ENCODE results near the gene LRRC37A3. TPM values are rescaled to one million over a fixed set of nuclear protein-coding genes. Genes with fewer than 3 reads are reported as not detected.
"Not testable (repeated sequence)": the region's sequence is repeated elsewhere in the genome, so short reads cannot be mapped to it uniquely, and the experiment has no call there.

Gene LRRC37A3
- polyA plus RNA-seq (ENCODE audit: insufficient read length in 12 of 12): 10 to 100 TPM in 6 of 12 donors, 1 to 10 TPM in 5, not detected in 1; 6.2 to 29.3 (median 12.1) TPM
- long read RNA-seq, donor 1: 0 reads
- long read RNA-seq, donor 2: 0 reads
- long read RNA-seq, donor 3: 0 reads
- long read RNA-seq, donor 4: 0 reads
- long read RNA-seq, donor 5: 0 reads
- long read RNA-seq, donor 6: 0 reads
- long read RNA-seq, donor 7: 0 reads
- long read RNA-seq, donor 8, partial matches to known transcripts: 0 of 1 reads
- long read RNA-seq, donor 8, other reads (novel, unspliced or antisense): 0 of 1 reads
- long read RNA-seq, donor 9: 0 reads
- long read RNA-seq, donor 10: 0 reads
- long read RNA-seq, donor 11: 0 reads

GRCh38 chr17:64919289-64920025 is at the start of gene LRRC37A3:
TSS of gene LRRC37A3 (minus strand) at chr17:64919478. CDS start at chr17:64897257, 22,221 bp downstream.
- DNase-seq: peak; percentile 95

DNA sequence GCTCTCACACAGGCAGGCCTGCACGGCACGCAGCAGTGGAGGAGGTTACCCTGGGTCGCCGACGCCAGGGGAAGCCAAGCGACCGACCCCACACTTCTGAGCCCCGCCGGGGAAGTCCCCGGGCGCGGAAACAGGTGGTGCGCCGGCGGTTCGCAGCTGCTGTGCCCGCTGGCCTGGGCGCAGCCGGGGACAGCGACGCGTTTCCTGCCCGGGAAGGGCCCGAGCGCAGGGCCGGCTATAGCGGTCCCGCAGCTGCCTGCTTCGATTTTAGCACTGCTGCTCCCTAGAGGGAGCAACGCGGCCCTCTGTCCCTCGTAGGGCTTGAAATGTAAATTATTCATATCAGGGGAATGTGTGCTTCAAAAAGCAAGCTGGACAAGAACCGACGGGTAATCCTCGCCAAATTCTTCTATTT is 46.6 kb upstream of the LRRC37A3 start:
- DNase-seq: not testable (repeated sequence)

DNA sequence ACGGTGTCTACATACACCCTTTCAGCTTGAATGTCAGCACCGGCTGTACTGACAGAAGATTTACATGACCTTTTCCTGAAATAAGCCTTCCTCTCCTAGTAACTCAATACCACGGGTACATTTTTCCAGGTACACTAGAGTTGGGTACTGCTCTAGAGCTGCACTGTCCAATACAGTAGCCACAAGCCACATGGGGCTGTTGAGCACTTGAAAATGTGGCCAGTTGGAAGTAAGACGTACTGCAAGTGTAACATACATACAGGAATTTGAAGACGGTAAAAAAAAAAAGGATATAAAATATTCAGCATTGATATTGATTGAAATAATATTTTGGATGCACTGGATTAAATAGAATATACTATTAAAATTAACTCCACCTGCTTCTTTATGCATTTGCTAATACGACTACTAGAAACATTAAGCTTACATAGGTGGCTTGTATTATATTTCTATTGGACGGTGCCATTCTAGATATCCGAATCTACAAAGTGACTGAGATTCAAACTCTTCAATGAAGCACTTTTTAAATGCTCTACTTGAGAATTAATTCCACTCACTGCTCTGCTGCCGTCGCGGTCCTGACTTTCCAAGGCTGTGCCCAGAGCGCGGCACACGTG is 46.1 kb upstream of the LRRC37A3 start:
- DNase-seq: not testable (repeated sequence)

GRCh38 chr17:64964796-64965195 is 45.5 kb upstream of the LRRC37A3 start:
- no peak for DNase-seq

- DNase-seq: not testable (repeated sequence)
Observed at GRCh38 chr17:64963814-64964213, 44.5 kb upstream of the LRRC37A3 start.

GRCh38 chr17:64961563-64962378 is 42.5 kb upstream of the LRRC37A3 start:
- not testable (repeated sequence) for DNase-seq

DNA sequence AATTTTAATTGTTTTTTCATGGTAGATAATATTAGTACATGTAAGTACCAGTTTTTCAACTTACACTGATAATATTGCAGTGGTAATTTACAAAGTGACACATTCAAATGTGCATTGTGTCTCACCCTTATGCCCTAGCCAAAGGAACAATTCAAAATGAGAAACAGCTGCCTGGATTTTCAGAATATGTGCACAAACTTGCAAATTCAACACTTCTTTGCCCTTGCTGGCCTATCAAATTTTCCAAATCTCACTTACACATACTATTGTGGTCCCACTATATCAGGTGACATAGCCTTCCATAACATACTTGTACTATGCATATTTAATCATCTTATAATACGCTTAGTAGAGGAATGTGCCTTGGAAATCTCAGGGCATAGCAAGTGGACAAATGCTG is 32.6 kb upstream of the LRRC37A3 start:
- no peak for DNase-seq

- DNase-seq: no peak
Observed at GRCh38 chr17:64950871-64951270, 31.6 kb upstream of the LRRC37A3 start.

DNA sequence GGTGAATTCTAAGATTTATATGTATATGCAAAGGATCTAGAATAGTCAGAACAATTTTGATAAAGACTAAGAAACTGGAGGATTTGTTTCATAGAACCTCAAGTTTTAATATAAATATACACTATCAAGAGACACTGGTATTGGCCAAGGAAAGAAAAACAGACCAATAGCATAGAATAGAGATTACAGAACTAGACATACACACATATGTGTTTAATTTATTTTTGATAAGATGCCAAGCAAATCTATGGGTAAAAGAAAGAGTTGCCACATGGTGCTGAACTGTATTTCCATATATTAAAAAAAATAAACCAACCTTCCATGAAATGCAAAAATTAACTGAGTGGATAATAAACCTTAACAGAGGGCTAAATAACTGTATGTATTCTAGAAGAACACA is 27.9 kb upstream of the LRRC37A3 start:
- DNase-seq: no peak

DNA sequence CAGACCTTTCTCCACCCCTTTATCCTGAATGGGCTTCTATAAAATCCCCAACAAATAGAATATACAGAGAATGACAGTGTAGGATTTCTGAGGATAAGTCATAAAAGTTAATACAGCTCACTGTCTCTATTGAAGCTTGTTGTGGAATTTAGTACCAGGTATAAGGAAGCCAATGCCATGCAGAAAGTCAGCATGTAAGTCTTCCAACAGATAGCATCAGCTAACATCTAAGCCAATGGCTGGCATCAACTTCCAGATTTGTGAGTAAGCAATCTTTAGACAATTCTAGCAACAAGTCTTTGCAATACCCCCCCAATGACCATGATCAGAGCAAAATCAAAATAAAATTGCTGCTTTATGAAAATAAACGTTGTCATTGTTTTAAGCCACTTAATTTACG is 22.5 kb upstream of the LRRC37A3 start:
- no peak for DNase-seq

DNA sequence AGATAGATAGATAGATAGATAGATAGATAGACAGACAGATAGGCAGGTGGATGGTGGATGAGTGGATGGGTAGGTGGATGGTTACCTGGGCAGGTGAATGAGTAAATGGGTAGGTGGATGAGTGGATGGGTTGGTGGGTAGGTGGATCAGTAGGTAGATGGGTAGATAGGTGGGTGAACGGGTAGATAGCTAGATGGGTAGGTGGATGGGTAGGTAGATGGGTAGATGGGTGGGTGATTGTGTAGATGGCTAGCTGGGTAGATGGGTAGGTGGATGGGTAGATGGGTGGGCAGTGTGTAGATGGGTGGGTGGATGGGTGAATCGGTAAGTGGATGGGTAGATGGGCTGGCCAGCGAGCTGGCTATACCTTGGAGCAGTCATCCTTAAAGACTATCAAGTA is 21.8 kb upstream of the LRRC37A3 start:
- no peak for DNase-seq

GRCh38 chr17:64940055-64940454 is 20.8 kb upstream of the LRRC37A3 start:
- DNase-seq: no peak

GRCh38 chr17:64938925-64939474 is 19.7 kb upstream of the LRRC37A3 start:
- DNase-seq: no peak

- no peak for DNase-seq
Observed at GRCh38 chr17:64938290-64938689, 19.0 kb upstream of the LRRC37A3 start.

DNA sequence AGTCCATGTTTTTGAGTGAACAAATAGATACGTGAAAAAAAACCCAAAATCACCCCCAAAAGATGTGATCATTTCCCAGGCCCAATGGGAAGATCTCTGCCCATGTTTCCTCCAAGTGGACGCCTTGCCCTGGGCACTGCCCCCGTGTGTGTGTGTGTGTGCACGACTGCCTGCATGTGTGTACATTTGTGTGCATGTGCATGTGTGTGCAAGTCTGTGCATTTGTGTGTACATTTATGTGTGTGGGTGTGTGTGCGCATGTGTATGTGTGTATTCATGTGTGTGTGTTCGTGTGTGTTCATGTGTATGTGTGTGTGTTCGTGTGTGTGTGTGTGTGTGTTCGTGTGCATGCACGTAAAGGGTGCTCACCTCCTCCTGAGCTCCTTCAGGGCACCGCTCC is 16.8 kb upstream of the LRRC37A3 start:
- no peak for DNase-seq

DNA sequence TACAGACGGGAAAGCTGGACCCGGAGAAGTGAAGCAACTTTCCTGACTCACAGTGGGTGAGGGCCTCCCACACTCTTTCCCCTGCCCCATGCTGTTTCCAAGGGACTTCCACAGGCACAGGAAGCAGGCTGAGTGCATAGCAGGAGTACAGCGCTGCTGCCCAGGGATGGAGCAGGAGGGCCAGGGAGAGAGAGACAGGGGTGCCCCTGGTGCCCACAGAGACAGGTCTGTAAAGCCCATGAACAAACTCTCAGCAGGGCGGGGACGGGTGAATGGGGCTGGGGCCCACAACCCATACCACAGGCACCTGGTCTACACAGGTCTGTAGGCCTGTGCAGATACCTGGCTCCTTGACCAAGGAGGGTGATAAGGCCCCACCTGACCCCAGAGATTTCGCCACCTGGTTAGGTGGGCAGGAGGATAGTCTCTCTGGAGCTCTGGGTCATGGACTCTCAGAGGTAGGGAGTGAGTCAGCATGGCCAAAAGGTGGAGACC is 15.1 kb upstream of the LRRC37A3 start:
- not testable (repeated sequence) for DNase-seq

- DNase-seq: not testable (repeated sequence)
Observed at GRCh38 chr17:64932850-64933249, 13.6 kb upstream of the LRRC37A3 start.

GRCh38 chr17:64930374-64930773 is 11.1 kb upstream of the LRRC37A3 start:
- not testable (repeated sequence) for DNase-seq

DNA sequence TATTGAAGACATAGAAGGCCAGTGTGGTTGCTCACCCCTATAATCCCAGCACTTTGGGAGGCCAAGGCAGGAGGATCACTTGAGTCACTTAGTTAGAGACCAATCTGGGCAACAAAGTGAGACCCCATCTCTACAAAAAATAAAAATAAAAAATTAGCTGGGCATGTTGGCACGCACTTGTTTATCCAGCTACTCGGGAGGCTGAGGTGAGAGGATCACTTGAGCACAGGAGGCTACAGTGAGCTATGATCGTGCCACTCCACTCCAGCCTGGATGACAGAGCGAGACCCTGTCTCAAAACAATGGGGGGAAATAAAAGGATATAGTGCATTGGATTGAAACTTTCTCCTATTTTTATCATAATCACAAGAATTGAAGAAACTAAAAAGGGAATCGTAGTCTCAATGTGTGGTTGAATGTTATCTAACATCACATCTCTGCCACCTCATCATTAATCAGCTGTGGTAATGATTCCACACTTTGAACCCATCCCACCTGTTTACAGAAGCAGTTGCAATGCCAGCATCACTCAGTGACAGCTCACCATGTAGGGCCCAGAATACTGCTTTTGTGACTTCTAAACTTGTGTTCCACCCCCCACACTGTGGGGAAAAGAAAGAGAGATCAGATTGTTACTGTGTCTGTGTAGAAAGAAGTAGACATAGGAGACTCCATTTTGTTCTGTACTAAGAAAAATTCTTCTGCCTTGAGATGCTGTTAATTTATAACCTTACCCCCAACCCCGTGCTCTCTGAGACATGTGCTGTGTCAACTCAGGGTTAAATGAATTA is 10.3 kb upstream of the LRRC37A3 start:
- DNase-seq: not testable (repeated sequence)

- DNase-seq: not testable (repeated sequence)
Observed at GRCh38 chr17:64928701-64929100, 9.4 kb upstream of the LRRC37A3 start.
